ENCODE results near the gene SAAL1.
A peak's percentile ranks its signal among the peaks of the same experiment; 100 is the strongest.

The SAAL1 gene, protein sequence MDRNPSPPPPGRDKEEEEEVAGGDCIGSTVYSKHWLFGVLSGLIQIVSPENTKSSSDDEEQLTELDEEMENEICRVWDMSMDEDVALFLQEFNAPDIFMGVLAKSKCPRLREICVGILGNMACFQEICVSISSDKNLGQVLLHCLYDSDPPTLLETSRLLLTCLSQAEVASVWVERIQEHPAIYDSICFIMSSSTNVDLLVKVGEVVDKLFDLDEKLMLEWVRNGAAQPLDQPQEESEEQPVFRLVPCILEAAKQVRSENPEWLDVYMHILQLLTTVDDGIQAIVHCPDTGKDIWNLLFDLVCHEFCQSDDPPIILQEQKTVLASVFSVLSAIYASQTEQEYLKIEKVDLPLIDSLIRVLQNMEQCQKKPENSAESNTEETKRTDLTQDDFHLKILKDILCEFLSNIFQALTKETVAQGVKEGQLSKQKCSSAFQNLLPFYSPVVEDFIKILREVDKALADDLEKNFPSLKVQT

DNA sequence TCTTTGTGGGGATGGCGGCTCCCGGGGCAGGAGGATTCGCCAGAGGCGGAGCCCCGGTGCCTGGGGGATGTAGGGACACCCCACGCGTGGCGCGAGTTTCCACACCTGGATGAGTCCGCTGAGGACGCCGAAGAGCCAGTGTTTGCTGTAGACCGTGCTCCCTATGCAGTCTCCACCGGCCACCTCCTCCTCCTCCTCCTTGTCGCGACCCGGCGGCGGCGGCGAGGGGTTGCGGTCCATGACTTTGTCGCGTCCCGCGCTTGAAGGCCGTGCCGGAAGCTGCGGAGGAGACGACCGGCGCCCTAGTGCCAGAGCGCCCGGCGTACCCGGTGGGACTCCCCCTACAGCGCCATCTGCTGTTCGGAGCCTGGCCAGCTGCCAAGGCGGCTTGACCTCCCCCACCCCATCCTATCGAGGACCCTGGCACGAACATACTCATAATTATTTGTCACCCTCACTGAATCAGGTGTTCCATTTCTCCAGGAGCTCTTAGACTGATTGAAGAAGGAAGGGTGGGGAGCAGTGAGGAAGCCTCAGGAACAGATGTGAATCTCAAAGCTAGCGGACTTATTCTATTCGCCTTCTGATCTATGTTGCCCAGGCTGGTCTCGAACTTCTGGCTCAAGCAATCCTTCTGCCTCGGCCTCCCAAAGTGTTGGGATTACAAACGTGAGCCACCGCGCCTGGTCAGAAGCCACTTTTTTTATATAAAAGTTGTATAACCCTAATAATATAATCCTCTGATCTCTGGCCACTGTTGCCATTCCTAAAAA is at the start of gene SAAL1:
TSS of gene SAAL1 (minus strand) at position 281 of the 773 bp plus-strand sequence. CDS start at position 240, 41 bp downstream.
- Histone ChIP-seq H3K9me3 (no peaks in the 10 kb centered on the region), H3K4me1 (ENCODE audit: control insufficient read depth in 1 of 2, insufficient read depth in 1 of 2, low read depth in 1 of 2, low read length in 1 of 2) (peaks cover 6 to 11% of the 10 kb centered on the region in 2 experiments), H3K4me3 (ENCODE audit: low read depth in 1 of 2, low read length in 1 of 2) (peak within 1 kb of the TSS; percentile 75 to 77), H3K27me3 (peaks cover 43% of the 10 kb centered on the region), H3K27ac (no peak within 1 kb of the TSS), H3K36me3 (no peaks in the 10 kb centered on the region)
- TF ChIP-seq, protein P1, sequence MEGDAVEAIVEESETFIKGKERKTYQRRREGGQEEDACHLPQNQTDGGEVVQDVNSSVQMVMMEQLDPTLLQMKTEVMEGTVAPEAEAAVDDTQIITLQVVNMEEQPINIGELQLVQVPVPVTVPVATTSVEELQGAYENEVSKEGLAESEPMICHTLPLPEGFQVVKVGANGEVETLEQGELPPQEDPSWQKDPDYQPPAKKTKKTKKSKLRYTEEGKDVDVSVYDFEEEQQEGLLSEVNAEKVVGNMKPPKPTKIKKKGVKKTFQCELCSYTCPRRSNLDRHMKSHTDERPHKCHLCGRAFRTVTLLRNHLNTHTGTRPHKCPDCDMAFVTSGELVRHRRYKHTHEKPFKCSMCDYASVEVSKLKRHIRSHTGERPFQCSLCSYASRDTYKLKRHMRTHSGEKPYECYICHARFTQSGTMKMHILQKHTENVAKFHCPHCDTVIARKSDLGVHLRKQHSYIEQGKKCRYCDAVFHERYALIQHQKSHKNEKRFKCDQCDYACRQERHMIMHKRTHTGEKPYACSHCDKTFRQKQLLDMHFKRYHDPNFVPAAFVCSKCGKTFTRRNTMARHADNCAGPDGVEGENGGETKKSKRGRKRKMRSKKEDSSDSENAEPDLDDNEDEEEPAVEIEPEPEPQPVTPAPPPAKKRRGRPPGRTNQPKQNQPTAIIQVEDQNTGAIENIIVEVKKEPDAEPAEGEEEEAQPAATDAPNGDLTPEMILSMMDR (IDR thresholded peaks at IDR 0.05), result peak; percentile 54

DNA sequence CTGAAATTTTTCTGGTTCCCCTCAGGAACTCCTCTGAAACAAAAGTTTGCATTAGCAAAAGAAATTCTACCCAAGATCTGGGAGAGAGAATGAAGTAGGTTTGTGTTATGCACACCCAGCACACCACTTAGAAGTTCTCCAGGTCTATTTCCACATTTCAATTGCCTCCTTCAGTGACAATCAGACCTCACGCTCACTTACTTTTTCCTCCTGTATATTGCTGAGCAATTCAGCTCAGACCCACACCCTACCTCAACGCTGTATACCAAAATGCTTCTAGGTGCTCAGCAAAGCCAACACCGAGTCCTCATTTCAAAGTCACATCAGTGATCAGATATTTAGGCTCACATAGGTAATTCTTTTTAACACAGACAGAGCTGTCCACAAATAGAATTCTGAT is 45.7 kb upstream of the SAAL1 start:
- Histone ChIP-seq H3K27me3 (peaks cover 71% of the 10 kb centered on the region), H3K9me3 (no peaks in the 10 kb centered on the region), H3K4me1 (ENCODE audit: control insufficient read depth in 1 of 2, insufficient read depth in 1 of 2, low read depth in 1 of 2, low read length in 1 of 2) (no peaks in the 10 kb centered on the region), H3K27ac (no peak overlapping the region), H3K36me3 (no peaks in the 10 kb centered on the region), H3K4me3 (ENCODE audit: low read depth in 1 of 2, low read length in 1 of 2) (no peak overlapping the region)
- TF ChIP-seq, protein P1 (IDR thresholded peaks at IDR 0.05), result no peak

DNA sequence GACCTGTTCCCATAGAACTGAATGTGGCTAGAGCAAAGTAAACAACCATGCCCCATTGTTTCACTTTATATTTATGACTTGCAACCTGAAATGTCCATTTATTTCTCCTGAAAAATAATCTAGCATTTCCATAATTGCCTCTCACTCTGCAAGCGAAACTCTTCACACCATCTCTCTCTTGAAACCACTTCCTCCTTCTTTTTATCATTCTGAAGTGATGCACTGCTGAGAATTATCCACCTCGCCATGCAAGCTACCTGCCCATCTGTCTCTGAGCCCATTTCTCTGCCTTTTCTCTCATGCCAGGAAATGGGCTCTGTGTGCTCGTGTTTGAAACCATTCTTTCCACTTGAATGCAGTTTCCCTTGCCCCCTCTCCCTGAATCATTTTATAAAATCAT is 40.0 kb upstream of the SAAL1 start:
- H3K9me3 ChIP-seq, result no peaks in the 10 kb centered on the region
- no peaks in the 10 kb centered on the region for H3K4me1 ChIP-seq (ENCODE audit: control insufficient read depth in 1 of 2, insufficient read depth in 1 of 2, low read depth in 1 of 2, low read length in 1 of 2)
- no peaks in the 10 kb centered on the region for H3K36me3 ChIP-seq
- peaks cover 92% of the 10 kb centered on the region for H3K27me3 ChIP-seq
- H3K27ac ChIP-seq, result no peak overlapping the region
- no peak overlapping the region for H3K4me3 ChIP-seq (ENCODE audit: low read depth in 1 of 2, low read length in 1 of 2)
- TF ChIP-seq, protein P1 (IDR thresholded peaks at IDR 0.05), result no peak

DNA sequence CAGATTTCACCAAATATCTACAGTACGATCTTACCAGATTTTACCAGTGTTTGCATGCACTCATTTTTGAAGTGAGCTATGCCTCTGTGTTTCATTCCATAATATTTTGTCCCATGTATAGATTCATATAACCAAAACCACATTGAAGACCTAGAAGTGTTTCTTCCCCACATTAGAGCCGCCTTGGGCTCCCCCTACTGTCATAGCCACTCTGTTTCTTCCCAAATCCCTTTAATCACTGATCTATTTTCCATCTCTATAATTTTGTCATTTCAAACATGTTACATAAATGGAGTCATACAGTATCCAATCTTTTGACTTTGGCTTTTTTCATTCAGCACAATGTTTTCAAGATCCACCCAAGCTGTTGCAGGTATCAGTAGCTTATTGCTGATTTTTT is 39.1 kb upstream of the SAAL1 start:
- Histone ChIP-seq H3K4me3 (ENCODE audit: low read depth in 1 of 2, low read length in 1 of 2) (no peak overlapping the region), H3K4me1 (ENCODE audit: control insufficient read depth in 1 of 2, insufficient read depth in 1 of 2, low read depth in 1 of 2, low read length in 1 of 2) (no peaks in the 10 kb centered on the region), H3K9me3 (no peaks in the 10 kb centered on the region), H3K27ac (no peak overlapping the region), H3K36me3 (no peaks in the 10 kb centered on the region), H3K27me3 (peaks cover 88% of the 10 kb centered on the region)
- TF ChIP-seq, protein P1 (IDR thresholded peaks at IDR 0.05), result no peak

DNA sequence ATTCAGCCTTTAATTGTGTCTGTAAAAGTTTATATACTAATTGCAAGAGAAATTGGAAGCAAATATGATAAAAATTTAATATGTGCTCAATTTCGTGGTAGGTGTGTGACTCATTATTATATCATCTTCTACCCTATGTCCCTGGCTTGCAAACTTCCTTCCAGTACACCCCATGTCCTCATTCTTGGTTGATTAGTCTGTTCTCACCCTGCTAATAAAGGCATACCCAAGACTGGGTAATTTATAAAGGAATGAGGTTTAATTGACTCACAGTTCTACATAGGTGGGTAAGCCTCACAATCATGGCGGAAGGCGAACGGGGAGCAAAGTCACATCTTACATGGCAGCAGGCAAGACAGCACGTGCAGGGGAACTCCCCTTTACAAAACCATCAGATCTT is 38.4 kb upstream of the SAAL1 start:
- Histone ChIP-seq H3K4me1 (ENCODE audit: control insufficient read depth in 1 of 2, insufficient read depth in 1 of 2, low read depth in 1 of 2, low read length in 1 of 2) (no peaks in the 10 kb centered on the region), H3K27ac (no peak overlapping the region), H3K36me3 (no peaks in the 10 kb centered on the region), H3K27me3 (peaks cover 89% of the 10 kb centered on the region), H3K9me3 (no peaks in the 10 kb centered on the region), H3K4me3 (ENCODE audit: low read depth in 1 of 2, low read length in 1 of 2) (no peak overlapping the region)
- TF ChIP-seq, protein P1 (IDR thresholded peaks at IDR 0.05), result no peak
